Activated T-helper 17 cell treated with anti-CD3 and anti-CD28 coated beads, Interleukin-2, amount 50 U/mL, for 72 hours (primary cell): ENCODE data around the gene PAX3. TPM values are rescaled to one million over a fixed set of nuclear protein-coding genes. Genes with fewer than 3 reads are reported as not detected.

Source experiments
- ATAC-seq: fragments of 150-1000 bp; cut with Tn5 transposase; replicated peaks from 2 replicates; pipeline ENCODE4 v1.10.0; 2021; ENCODE audit warnings: mild to moderate bottlenecking, moderate library complexity
- H3K27ac Mint-ChIP-seq: one replicate; pipeline ENCODE4 v1.8.0; 2022; ENCODE audit warnings: mixed read lengths
- H3K27me3 Mint-ChIP-seq: one replicate; pipeline ENCODE4 v1.8.0; 2022; ENCODE audit warnings: mixed read lengths
- H3K36me3 Mint-ChIP-seq: one replicate; pipeline ENCODE4 v1.8.0; 2022; ENCODE audit warnings: low read depth, mild to moderate bottlenecking, mixed read lengths
- H3K4me1 Mint-ChIP-seq: one replicate; pipeline ENCODE4 v1.8.0; 2022; ENCODE audit warnings: mixed read lengths
- H3K4me3 Mint-ChIP-seq: one replicate; pipeline ENCODE4 v1.8.0; 2022; ENCODE audit warnings: mild to moderate bottlenecking, mixed read lengths
- H3K9me3 Mint-ChIP-seq: one replicate; pipeline ENCODE4 v1.8.0; 2022; ENCODE audit warnings: mixed read lengths
- total RNA-seq, 2 donors: library from RNA; stranded (reverse); gene quantifications; one replicate each; pipeline ENCODE4 v1.2.3, GENCODE V29; 2022

Gene PAX3
- total RNA-seq, 2 donors from 2014 or later = not detected

DNA sequence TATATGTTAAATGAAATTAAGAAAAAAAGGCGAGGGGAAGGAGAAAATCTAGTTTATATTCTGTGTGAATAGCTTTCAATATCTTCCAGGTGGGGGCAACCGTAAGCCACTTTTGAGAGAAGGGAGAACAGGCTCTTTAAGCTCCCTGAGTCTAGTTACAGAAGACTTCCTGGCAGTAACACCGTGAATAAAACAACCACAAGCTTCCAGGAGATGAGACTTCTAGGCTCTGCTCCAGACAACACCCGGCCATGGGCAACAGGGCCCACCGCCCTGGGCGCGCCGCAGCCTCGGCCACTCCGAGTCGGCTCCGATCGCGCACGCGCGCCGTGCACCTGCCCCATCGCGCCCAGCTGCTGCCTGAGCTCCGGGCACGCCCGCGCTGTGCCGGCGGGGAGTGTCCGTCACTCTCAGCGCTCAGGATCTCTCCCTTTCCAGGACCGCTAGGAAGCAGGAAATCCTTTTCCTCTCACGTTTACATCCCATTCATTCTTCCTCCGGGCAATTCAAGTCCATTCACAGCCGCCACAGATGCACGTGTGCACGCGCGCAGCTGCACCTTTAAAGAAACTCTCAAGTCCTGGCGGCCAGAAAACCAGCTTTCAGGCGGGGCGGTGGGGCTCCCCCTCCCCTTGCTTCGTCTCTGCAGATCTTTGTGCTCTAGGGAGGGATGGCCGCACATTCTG lies 19.4 kb upstream of the PAX3 start:
- Mint-ChIP-seq H3K27ac (no peak overlapping the region), H3K27me3 (peaks cover 48% of the 10 kb centered on the region), H3K4me3 (peak overlapping the region; percentile 75), H3K4me1 (no peaks in the 10 kb centered on the region), H3K36me3 (no peaks in the 10 kb centered on the region), H3K9me3 (no peaks in the 10 kb centered on the region)
- ATAC-seq = peak; percentile 69

- H3K27me3 Mint-ChIP-seq = peaks cover 46% of the 10 kb centered on the region
- ATAC-seq = no peak
- no peak overlapping the region for H3K27ac Mint-ChIP-seq
- no peaks in the 10 kb centered on the region for H3K36me3 Mint-ChIP-seq
- no peaks in the 10 kb centered on the region for H3K4me1 Mint-ChIP-seq
- H3K9me3 Mint-ChIP-seq = no peaks in the 10 kb centered on the region
- H3K4me3 Mint-ChIP-seq = no peak overlapping the region
These were observed 16.8 kb upstream of the PAX3 start for GRCh38 chr2:222315443-222316121.

- Mint-ChIP-seq H3K9me3 (no peaks in the 10 kb centered on the region), H3K4me3 (no peak overlapping the region), H3K4me1 (no peaks in the 10 kb centered on the region), H3K27me3 (peaks cover 62% of the 10 kb centered on the region), H3K36me3 (no peaks in the 10 kb centered on the region), H3K27ac (no peak overlapping the region)
- ATAC-seq = no peak
These were observed 15.0 kb upstream of the PAX3 start for GRCh38 chr2:222313816-222314215.

DNA sequence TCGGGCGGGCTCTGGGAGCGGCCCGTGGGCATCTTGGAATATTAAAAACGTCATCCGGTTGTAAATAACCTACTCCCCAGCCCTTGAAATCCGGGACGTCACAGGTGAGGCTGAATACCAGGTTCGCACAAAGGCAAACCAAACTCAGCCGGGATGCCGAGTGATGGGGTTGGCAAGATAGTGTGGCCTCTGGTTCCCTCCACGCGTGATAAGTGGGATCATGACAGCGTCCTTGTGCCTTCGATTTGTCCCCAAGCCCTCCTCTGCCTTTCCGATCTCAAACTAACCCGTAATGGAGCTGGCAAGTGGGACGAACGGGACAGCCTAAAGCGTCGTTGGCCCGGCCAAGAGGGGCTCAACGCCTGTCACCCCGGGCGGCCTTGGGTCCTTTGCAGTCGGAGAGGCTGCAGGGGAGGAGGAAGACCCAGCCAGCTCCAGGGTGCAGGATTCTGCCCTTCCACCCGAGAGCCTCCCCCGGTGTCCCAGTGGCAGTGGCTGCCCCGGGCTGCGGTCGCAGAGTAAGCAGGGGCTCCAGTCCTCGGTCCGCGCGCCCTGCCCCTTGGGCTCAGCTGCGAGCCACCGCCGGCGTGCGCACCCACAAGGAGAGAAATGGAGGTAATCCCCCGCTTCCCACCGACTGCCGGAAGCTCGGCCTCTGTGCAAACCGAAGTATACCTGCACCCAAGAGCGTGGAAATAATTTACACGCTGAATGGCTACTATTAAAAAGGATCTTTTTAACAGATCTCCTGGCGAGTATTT lies 13.4 kb upstream of the PAX3 start:
- no peaks in the 10 kb centered on the region for H3K36me3 Mint-ChIP-seq
- ATAC-seq = no peak
- peaks cover 77% of the 10 kb centered on the region for H3K27me3 Mint-ChIP-seq
- H3K27ac Mint-ChIP-seq = no peak overlapping the region
- no peaks in the 10 kb centered on the region for H3K4me1 Mint-ChIP-seq
- H3K4me3 Mint-ChIP-seq = no peak overlapping the region
- H3K9me3 Mint-ChIP-seq = no peaks in the 10 kb centered on the region

- no peaks in the 10 kb centered on the region for H3K4me1 Mint-ChIP-seq
- H3K27ac Mint-ChIP-seq = no peak overlapping the region
- no peaks in the 10 kb centered on the region for H3K9me3 Mint-ChIP-seq
- no peaks in the 10 kb centered on the region for H3K36me3 Mint-ChIP-seq
- no peak overlapping the region for H3K4me3 Mint-ChIP-seq
- peaks cover 78% of the 10 kb centered on the region for H3K27me3 Mint-ChIP-seq
- no peak for ATAC-seq
These were observed 12.7 kb upstream of the PAX3 start for GRCh38 chr2:222311319-222311977.

GRCh38 chr2:222310747-222311318 lies 12.0 kb upstream of the PAX3 start:
- Mint-ChIP-seq H3K27me3 (peaks cover 78% of the 10 kb centered on the region), H3K36me3 (no peaks in the 10 kb centered on the region), H3K9me3 (no peaks in the 10 kb centered on the region), H3K4me1 (no peaks in the 10 kb centered on the region), H3K4me3 (no peak overlapping the region), H3K27ac (no peak overlapping the region)
- no peak for ATAC-seq

DNA sequence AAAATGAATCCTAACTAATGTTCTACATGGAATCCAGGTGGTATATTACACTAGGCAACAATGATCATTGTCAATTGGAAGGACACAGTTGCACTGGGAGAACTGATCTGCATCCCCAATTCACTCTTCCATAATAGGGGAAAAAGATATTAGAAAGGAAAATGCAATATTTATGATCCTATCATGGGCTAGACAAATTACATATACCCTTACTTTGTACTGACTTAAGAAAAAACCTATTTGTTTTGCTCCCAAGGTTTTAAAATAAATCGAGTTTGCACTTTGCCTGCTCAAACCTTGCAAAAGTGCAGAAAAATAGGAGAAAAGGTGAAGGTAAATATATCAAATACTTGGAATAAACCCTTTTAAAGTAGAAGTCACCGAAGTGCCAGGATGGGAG lies 11.0 kb upstream of the PAX3 start:
- no peak for ATAC-seq
- no peaks in the 10 kb centered on the region for H3K9me3 Mint-ChIP-seq
- H3K27ac Mint-ChIP-seq = no peak overlapping the region
- peaks cover 7% of the 10 kb centered on the region for H3K4me1 Mint-ChIP-seq
- H3K36me3 Mint-ChIP-seq = no peaks in the 10 kb centered on the region
- H3K4me3 Mint-ChIP-seq = no peak overlapping the region
- peaks cover 81% of the 10 kb centered on the region for H3K27me3 Mint-ChIP-seq

DNA sequence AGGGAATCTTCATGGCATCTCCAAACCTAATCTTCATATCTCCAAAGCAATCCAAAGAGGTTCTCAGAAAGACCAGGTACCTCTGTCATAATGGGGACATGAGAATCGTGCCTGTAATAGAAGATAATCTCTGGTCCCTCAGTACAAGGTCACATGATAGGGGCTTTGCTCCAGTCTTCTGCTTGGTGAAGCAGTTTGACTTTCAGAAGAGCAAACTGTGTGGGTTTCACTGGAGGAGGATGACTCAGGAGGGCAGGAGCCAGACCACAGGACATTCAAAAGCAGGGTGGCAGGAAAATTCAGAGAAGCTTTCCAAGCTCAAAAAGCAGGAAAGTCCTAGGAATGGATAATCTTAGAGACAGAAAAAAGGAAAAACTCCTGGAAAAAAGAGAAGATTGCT lies 10.6 kb upstream of the PAX3 start:
- Mint-ChIP-seq H3K27ac (no peak overlapping the region), H3K36me3 (no peaks in the 10 kb centered on the region), H3K4me1 (peaks cover 8% of the 10 kb centered on the region), H3K27me3 (peaks cover 81% of the 10 kb centered on the region), H3K9me3 (no peaks in the 10 kb centered on the region), H3K4me3 (no peak overlapping the region)
- no peak for ATAC-seq

DNA sequence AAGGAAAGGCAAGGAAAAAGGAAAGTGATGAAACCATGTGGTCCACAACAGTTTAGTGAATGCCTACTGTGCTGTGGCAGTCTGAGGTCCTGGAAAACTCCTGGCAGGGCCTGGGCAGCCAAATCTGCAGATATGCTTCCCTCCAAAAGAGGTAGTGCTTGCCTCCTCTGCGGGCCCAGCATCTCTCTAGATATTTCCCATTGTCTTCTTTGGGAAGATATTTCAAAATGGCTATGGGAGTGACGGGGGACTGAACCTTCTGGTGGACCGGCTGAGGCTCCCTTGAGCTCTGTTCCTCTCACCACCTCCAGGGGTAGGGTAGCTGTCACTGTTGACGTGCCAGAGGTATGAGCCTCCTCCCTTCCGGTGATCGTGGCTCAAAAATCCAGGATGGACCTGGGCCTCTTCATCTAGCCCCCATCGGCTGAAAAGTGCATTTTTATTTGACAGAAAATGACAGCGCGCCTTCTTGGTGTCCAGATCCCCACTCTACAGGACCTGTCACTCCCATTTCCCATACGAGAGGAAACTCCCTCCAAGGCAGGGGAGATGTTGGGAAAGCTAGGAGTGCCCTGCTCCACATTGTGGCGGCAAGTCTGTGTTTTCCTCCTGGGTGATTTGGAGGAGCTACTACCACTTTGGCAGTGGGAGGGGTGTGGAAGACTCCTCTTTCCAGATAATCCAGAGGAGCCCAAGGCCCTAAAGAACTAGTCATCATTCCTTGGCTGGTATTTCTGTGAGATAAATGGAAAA lies 9.4 kb upstream of the PAX3 start:
- ATAC-seq = no peak
- peaks cover 2% of the 10 kb centered on the region for H3K9me3 Mint-ChIP-seq
- H3K36me3 Mint-ChIP-seq = peaks cover 10% of the 10 kb centered on the region
- no peak overlapping the region for H3K4me3 Mint-ChIP-seq
- H3K27ac Mint-ChIP-seq = no peak overlapping the region
- H3K27me3 Mint-ChIP-seq = peaks cover 80% of the 10 kb centered on the region
- H3K4me1 Mint-ChIP-seq = peaks cover 11% of the 10 kb centered on the region

- Mint-ChIP-seq H3K4me1 (peaks cover 18% of the 10 kb centered on the region), H3K27ac (no peak overlapping the region), H3K9me3 (peaks cover 8% of the 10 kb centered on the region), H3K27me3 (peaks cover 83% of the 10 kb centered on the region), H3K36me3 (peaks cover 19% of the 10 kb centered on the region), H3K4me3 (peak overlapping the region; percentile 65)
- ATAC-seq = no peak
These were observed 8.5 kb upstream of the PAX3 start for GRCh38 chr2:222307143-222307756.

DNA sequence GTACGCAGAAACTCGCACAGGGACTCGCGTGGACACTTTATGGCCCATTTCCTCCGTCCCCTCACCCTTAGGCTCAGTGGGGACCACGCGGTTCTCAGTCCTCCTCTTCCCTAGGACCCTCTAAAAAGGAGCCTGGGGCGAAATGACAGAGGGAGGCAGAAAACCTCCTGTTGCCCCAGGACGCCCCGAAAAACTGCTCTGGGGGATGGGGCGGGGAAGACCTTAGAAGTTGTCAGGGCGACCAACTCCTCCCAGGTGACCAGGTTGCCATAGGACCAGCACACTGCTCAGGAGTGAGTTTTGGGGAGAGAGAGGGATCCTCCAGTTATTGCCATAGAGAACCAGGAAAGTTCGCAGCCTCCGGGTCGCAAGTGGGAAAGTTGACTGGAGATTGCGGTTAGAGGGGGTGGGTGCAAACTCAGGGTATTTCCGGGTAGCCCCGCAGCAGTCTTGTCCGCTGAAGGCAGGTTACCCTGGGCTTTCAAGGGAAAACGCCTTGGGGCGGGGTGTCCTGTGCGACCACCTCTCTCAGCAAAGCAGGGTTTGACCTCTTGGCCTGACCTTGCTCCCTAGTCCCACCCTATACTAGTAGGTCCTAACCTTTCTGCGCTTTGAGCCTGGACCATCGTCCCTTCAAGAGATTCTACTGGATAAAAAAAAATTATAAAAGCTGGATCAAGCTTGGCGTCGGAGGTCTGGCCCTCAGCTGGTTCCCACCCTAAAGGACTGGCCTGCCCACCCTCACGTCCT lies 7.8 kb upstream of the PAX3 start:
- H3K4me1 Mint-ChIP-seq = peaks cover 18% of the 10 kb centered on the region
- peaks cover 8% of the 10 kb centered on the region for H3K9me3 Mint-ChIP-seq
- peak overlapping the region; percentile 65 for H3K4me3 Mint-ChIP-seq
- peaks cover 88% of the 10 kb centered on the region for H3K27me3 Mint-ChIP-seq
- H3K27ac Mint-ChIP-seq = no peak overlapping the region
- no peak for ATAC-seq
- peaks cover 20% of the 10 kb centered on the region for H3K36me3 Mint-ChIP-seq

- Mint-ChIP-seq H3K4me1 (peaks cover 18% of the 10 kb centered on the region), H3K27ac (no peak overlapping the region), H3K27me3 (peaks cover 84% of the 10 kb centered on the region), H3K36me3 (peaks cover 20% of the 10 kb centered on the region), H3K4me3 (peak overlapping the region; percentile 65), H3K9me3 (peaks cover 8% of the 10 kb centered on the region)
- no peak for ATAC-seq
These were observed 7.0 kb upstream of the PAX3 start for GRCh38 chr2:222305516-222306392.
